ENCODE measurements around the gene FAM83F.

Gene FAM83F

DNA sequence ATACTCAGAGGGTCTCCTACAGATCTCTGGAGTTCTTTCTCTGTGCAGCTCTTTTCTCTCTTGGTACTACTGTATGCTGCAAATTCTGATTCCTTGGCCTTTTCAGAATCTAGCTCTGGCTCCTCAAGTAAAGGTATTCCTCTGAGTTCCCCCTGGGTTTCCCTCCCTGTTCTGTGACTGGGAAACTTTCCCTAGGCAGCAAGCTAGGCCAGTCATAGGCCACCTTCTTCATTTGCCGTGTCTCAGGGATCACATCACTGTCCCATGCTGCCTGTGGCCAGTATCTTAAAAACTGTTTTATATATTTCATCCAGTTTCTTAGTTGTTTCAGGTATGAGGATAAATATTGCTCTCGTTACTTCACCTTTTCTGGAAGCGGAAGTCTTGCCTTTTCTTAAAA, 71.2 kb downstream of the FAM83F start:
- no peak for DNase-seq (ENCODE audit: low read depth)

- DNase-seq (ENCODE audit: low read depth): no peak
Measured at GRCh38 chr22:40067639-40068038, 72.9 kb downstream of the FAM83F start.

- no peak for DNase-seq (ENCODE audit: low read depth)
Measured at GRCh38 chr22:40070701-40071100, 75.9 kb downstream of the FAM83F start.

GRCh38 chr22:40071720-40072119, 77.0 kb downstream of the FAM83F start:
- no peak for DNase-seq (ENCODE audit: low read depth)

GRCh38 chr22:40076702-40077645, 82.2 kb downstream of the FAM83F start:
- DNase-seq (ENCODE audit: low read depth): no peak

GRCh38 chr22:40077646-40078016, 82.9 kb downstream of the FAM83F start:
- DNase-seq (ENCODE audit: low read depth): no peak

- DNase-seq (ENCODE audit: low read depth): no peak
Measured at GRCh38 chr22:40081662-40082061, 86.9 kb downstream of the FAM83F start.

DNA sequence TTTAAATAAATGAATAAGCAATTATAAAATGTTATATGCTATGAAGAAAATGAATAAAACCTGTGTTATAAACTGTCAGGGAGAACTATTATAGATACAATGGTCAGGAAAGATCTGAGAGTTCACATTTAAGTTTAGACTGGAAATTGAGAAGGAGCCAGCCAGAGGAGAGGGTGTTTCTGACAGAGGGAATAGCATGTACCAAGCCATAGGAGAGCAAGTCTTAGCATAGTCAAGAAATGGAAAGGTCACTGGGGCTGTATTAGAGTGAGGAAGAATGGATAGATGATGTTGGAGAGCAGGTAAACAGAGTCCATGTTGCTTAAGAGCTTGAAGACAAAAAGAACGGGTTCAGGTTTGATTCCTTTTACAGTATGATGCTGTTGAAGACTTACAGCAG, 87.4 kb downstream of the FAM83F start:
- DNase-seq (ENCODE audit: low read depth): no peak

GRCh38 chr22:40083794-40084193, 89.0 kb downstream of the FAM83F start:
- no peak for DNase-seq (ENCODE audit: low read depth)

DNA sequence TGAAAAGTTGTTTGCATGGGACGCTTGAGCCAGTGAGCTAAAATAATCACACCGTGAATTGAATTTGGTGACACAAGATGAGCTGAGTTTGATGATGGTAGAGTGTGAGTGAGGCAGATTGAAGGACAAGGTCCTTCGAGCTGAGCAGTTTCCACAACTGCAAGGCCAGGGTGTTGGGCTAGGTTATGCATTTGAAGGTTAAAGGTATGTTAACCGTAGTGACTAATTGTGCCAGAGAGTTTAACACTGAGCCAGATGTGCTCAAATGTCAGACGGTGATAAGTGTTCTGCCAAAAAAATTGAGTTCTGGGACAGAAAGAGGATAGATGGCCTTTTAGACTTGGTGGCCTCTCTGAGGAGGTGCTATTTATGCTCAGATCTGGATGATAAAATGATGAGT, 89.5 kb downstream of the FAM83F start:
- DNase-seq (ENCODE audit: low read depth): no peak

GRCh38 chr22:40088818-40089217, 94.1 kb downstream of the FAM83F start:
- DNase-seq (ENCODE audit: low read depth): no peak

Data from stimulated activated CD8-positive, alpha-beta memory T cell treated with anti-CD3 and anti-CD28 coated beads, Interleukin-15, amount 100 ng/mL, for 1 hour (primary cell).